GM19463 (cell line): ENCODE measurements around the gene OSBPL3.

Experiments used
- ATAC-seq: cut with Tn5 transposase; IDR thresholded peaks from one replicate; pipeline ENCODE4 v1.9.1; 2021; ENCODE audit warnings: mild to moderate bottlenecking, moderate library complexity; ENCODE audit not compliant: unreplicated experiment

The OSBPL3 gene

DNA sequence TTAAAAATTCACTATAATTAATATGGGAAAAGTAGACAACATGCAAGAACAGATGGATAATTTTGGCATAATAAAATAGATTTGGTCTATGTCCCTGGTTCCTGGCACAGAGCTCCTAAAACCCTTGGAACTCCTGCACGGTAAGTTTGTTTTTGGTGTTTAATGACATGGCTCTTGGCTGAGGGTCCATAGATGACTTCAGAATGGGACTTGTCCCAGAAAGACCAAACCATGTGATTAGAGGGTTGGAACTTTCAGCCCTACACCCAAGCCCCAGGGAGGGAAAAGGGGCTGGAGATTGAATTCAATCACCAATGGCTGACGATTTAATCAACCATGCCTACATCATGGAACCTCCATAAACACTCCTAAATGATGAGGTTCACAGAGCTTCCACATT is 210.1 kb downstream of the OSBPL3 start:
- no peak for ATAC-seq

DNA sequence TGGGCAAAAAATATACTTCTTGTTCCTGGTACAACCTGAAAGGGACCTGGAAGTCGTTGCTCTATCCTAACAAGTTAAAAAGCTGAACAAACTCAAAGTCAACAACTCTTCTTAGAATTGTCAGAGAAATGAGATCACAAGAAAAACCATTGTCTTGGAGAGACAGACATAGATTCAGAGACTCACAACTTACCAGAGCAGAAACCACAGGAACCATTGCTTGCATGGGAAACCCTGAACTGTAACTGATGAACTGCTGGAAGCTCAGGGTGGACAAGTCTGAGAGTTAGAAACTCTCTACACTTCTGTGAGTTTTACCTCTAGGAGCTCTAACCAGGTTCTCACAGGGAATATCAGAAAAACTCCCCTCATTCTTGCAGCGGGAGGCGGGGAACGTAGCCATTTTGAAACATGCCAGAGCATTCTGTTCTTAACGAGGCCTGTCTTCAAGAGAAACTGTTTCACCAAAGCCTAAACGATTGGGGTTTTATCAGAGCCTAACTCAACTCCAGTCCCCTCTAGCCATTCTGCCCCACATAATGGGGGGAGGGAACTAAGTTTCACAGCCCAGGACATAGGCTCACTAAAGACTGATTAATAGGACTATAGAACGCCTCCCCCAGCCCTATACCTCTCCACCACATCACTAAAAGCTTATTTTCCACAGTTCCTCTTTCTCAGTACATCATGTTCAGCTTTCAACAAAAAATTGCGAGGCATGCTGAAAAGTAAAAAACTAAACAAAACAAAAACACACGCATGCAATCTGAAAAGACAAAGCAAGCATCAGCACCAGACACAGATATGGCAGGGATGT is 210.8 kb downstream of the OSBPL3 start:
- no peak for ATAC-seq

DNA sequence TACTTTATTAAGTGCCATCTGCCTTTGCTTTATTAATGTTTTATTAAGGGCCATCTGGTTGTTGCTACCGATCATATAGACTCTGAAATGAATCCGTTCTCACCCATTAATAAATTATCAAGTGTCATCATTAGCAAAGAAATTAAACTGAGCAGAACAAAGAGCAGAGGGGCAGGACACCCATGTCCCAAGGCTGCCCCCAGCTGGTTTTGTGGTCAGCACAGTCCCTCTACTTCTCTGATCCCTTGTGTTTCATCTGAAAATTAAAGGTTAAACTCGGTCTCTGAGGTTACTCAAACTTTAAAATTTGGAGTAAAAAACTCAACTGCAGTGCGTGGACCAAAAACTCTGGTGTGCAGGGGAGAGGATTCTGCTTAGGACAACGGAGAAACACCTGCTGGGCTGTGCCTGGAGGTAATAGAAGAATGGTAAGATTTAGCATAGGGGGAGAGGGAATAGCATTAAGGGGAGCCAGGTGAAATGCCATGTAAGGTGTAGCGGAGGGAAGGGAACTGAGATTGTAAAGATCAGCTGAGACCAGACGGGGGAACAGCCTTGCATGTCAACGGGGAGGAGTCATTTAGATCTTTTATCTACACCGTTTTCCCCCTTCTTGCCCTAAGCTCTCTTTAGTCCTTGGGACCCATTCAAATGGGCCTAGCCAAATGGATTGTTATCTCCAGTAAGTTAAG is 212.0 kb downstream of the OSBPL3 start:
- no peak for ATAC-seq

DNA sequence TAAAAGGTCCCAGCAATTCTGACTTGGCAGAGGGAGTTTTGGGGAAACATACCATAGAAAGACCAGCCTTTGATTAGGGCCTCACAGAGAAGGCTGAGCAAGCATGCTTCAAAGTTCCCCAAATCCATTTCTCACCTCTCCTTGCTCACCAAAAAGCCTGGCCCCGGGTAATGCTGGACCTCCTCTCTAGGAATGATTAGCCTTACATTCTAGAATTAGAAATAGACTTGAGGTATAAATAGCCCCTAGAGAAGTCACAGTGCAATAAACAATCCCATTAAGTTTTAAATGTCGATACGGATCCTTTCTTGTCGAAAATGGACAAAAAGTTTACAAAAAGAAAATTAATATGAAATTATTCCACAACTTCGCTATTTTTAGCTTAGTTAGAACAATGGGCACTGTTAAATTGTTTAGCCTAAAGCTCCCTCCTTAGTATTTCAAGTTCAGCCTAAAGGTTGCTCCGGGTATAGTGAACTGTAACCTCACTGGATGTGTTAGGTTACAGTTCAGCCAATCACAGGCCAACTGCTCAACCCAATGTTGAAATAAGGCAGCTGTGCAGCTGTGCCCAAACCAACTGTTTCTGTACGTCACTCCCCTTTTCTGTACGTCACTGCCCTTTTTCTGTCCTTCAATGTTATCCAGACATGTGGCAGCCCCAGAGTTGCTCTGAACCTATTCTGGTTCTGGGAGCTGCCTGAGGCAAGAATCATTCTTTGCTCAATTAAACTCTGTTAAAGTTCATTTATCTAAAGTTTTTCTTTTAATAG is 214.8 kb downstream of the OSBPL3 start:
- ATAC-seq: no peak

DNA sequence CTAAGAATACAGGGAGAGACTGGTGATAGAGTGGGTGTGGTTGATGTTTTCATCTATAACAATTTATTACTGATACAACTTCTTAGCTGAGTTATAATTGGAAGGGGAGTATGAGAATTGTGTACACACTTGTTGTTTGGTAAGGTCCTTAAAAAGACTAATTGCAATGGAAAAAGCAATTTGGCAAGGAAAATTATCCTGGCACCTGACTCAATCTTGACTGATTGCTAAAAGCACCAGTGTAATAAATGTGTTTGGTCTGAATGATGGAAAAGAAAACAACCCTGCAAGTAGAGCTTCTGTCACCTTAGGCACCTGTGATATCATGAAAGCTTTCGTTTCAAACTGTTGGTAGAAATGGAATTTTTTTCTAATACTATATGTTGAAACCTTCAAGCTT is 216.0 kb downstream of the OSBPL3 start:
- no peak for ATAC-seq

DNA sequence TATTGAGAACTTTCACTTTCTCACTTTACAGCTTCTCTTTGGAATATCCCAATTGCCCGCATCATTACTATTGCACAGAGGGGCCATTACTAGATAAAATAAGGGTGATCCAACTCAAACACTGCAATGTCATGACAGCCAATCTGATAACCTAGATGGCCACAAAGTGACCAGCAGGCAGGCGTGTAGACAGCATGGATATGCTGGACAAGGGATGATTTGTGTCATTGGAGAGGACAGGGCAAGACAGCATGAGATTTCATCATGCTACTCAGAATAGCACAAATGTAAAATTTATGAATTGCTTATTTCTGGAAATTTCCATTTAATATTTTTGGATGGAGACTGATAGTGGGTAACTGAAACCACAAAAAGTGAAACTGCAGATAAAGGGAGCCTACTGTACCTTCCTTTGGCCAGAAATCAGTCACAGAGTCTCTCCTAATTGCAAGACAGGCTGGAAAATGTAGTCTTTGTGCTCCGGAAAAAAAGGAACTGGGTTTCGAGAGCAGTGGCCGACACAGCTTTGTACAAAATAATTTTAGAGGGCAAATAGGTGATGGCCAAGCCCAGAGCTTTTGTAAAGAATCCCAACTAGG is 216.6 kb downstream of the OSBPL3 start:
- no peak for ATAC-seq

DNA sequence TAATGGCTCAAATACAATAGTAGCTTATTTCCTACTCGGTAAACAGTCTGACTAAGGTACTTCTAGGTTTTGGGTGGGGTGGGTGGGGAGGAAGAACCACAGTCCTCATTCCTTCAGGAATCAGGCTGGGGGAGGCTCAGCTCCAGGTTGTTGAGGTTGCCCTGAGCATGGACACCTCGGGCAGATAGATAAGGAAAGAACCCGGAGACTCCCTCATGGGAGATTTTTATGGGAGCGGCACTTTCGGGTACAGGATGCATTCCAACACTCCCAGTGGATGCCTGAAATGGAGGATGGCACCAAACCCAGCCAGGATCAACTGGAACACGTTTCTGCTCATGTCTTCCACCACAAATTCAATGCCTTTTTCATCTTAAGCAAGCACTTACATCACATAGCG is 217.2 kb downstream of the OSBPL3 start:
- no peak for ATAC-seq

DNA sequence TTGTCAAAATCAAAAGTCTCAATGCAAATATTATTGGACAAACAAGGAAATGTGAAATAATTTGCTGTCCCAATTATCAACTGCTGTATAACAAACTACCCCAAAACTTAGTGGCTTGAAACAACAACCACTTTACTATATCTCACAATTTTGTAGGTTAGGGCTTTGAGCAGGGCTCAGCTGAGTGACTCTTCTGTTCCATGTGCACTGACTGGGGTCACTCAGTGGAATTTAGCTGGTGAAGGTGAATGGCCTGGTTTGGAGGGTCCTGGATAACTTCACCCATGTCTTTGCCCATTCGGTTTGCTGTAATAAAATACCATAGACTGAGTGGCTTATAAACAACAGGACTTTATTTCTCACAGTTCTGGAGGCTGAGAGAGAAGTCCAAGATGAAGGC is 219.0 kb downstream of the OSBPL3 start:
- ATAC-seq: no peak

DNA sequence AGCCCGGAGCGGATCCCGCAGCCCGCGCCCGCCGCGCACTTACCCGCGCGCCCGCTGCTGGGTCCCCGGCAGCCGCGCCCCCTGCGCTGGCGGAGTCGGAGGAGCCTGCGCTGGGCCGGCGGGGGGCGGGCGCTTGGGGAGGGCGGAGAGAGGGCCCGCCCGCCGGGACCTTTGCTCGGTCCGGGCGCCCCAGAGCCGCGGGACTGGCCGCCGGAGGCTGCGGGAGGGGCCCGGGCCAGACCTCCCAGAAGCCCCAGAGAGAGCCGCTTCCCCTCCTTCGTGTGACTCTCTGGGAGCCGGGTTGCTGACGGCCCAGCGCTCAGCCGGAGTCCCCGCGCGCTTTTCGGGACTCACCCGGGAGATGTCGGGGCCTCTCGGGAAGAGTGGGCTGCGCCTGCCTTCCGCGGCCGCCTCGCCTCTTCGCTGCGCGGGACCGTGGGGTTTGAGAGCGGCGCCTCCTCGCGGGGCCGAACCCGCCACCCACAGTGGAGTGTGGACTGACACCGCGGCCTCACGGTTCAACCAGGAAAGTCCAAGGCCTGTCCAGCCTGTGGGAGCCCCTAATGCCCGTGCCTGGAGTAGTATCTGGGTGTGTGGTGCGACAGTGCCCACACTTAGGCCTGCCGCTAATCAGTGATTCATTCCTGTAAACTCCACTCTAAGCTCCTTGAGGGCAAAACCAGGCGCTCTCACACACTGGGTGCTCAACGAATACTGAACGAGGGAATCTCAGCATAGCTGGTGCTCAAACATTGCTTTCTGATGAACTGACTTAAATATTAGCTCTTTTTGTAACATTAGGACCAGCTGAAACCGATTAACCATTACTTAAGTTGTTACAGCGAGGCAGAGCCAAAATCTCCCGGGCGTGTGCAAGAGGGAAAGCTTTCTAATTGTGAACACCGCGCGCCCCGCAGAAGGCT is 222.4 kb downstream of the OSBPL3 start, which contains the start of gene GSDME:
Gene GSDME, minus strand, starts transcription at position 112 of the 923 bp plus-strand sequence. CDS start 7,690 bp downstream, outside the sequence.
- peak; percentile 60 for ATAC-seq

DNA sequence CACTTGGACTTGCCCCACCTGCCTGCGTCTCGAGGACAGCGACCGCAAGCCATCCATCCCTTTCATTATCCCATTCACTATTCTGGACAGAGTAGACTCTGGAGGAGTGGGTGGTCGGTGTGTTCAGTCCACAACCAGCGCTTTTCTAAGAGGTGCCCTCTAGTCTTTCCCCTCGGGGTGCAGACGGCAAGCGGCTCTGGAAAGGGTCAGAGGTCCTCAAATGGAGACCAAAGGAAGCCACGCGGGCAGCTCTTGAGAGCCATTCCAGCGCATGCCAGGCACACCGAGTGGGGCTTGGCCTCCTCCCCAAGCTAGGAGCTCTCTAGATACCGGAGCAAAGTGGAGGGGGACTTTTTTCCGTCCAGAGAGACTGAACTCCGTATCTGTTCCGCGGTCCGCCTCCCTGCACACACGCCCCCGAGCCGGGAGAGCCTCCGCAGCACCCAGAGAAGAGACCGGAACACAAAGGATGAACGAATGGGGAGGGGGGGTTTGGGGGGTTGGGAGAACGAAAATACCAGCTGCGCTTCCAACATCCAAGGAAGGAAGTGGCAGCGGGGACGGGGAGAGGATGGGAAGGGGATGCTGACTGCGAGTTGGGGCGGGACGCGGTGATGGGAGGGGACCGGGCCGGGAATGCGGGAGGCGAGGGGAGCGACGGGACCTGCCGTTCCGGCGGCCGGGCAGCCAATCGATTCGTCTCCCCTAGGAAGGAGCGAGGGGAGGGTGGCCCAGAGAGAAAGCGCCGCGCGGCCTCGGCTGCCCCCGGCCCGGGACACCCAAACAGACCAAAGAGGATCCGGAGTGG is 223.2 kb downstream of the OSBPL3 start:
- ATAC-seq: no peak

DNA sequence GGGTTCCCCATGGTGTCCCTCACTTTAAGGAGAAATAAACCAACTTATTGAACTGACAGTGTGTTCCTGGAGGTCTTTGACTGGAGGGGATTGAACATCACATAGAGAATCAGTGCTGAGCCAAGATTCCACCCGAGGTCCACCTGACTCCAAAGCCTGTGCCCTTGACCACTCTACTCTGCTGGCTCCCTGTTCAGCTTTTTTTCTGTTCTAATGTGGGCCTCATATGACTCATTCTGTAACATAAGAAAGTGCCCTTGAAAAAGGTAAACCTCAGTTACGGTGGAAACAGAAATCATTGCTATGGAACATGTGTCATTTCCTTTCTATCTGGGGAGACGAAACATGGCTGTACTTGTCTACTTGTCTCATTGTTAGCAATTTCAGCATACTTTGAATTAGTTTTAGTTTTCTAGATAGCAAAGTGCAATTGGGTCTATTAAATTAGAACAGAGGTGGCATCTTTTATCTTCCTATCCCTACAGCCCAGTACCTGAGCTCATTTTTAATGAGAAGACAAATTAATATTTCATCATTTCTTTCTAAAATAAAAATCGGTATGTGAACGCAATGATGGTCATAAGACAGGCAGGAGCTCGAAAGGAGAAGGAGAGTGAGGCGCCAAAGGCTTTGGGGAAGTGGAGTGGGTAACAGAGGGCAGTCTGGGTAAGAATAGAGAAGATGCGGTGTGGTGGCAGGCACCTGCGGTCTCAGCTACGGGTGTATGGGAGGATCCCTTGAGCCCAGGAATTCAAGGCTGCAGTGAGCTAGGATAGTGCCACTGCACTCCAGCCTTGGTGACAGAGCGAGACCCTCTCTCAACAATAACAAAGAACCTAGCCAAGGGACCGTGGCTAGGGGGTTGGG is 224.2 kb downstream of the OSBPL3 start:
- ATAC-seq: peak; percentile 60

DNA sequence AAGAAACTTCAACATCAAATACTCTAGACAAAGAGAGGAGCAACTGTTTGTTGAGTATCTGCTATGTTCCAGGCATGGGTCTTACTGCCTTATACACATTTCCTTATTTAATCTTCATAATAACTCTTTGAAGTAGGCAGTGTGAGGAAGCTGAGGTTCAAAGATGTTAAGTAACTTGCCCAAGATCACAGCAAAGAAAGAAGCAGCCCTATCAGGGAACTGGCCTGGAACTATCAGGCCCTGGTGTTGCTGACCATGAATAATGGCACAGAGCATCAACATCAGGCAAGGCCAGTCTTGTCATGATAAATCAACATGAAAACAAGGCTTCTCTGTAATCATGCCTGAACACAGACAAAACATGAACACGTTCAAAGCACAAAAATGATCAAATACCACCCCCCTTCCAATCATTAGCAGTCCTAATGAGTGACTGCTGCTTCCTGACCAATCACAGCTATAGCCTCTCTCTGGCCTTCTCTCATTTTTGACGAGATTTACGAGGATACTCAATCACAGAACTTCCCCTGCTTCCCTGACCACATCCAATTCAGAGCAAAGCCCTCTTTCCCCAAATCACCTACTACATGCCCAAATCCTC is 225.0 kb downstream of the OSBPL3 start:
- no peak for ATAC-seq

DNA sequence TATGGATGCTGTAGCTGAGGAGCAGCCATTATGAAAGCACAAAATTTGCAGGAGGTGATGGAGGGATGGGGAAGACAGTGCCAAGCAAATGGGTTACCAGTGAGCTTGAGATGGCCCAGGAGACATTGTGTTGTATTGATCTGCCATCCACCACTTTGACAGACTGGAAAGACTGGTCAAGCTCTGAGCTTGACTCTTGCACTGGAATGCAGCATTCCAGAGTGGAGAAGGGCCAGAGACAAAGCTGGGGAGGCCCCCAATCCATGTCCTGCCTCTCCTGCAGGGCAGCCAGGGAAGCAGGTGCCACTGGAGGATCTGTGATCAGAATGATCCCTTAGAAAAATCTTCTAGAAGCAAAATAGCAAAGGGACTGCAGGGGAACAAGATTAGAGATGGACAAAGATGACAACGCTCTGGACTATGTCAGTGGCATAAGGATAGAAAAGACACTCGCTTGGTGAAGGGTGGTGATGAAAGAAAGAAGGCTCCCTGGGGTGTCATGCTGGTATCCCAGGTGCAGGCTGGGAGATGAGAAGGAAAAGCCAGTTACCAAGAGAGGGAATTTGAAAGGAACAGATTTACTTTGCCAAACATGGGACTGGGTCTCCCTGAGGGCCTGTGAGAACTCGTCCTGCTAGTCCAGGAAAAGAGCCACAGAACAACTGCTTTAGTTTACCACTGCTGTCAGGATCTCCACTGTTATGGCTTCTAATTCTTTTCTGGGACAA is 227.7 kb downstream of the OSBPL3 start:
- no peak for ATAC-seq

DNA sequence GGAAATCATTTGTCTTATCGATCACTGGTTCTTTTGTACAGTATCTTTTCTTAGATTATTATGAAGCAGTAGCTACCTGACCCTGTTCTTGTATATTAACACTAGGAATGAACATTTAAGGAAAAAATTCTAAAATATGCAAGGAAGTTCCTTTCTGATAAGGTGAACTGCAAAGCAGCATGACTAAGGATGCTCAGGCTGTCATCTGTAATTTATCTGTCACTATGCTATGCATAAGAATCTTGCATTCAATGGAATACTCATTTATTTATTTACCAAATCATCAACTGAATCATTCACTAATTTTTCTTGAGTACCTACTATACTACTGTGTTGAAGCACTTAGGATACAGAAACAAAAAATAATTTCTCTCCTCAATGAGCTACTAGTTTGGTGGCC is 228.5 kb downstream of the OSBPL3 start:
- no peak for ATAC-seq

DNA sequence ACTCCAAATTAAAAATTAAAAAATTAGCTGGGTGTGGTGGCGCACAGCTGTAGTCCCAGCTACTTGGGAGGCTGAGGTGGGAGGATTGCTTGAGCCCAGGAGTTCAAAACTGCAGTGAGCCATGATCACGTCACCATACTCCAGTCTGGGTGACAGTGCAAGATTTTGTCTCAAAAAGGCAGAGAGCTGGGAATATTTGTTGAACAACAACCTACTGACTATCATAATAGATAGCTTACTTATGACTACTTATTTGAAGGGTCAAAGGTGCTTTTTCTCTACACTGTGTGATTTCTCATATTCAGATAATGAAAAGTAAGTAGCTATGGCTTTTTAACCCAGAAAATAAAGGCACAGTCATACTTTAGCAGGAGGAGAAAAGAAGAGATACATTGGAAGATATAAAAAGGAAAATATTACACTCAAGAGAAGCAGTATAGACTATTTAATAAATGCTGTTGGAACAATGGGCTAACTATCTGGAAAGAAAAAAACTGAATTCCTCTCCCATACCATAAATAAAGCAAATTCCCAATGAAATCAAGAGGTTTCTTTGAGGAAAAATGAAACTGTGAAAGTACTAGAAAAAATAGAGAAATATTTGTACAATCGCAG is 229.4 kb downstream of the OSBPL3 start:
- no peak for ATAC-seq

DNA sequence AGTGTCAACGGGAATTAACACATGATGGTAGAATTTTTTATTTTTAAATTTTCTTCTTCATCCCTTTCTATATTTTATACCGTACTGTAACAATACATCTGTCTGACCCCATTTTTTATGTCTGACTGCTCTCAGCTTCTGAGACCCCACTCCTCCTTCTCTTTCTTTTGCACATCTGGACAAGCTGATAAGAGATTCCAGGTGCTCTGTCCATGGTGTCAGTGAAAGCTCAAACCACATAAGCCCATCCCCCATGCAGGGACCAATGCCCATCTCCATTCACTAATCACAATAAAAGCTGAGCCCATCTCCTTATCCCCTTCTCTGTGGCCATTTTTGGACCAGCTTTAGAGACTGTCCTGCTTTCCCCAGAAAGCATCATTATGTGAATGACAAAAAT is 231.5 kb downstream of the OSBPL3 start:
- no peak for ATAC-seq
